Erythroblast (primary cell): ENCODE results near the gene CNKSR1.

Source experiments
- GATA1 ChIP-seq: IDR thresholded peaks from 2 replicates; pipeline ENCODE4 v1.6.1; 2011; ENCODE audit warnings: low read depth, mild to moderate bottlenecking, control low read depth, low read length, moderate library complexity
- POLR2A ChIP-seq: IDR thresholded peaks from 2 replicates; pipeline ENCODE4 v1.6.1; 2011; ENCODE audit warnings: mild to moderate bottlenecking, low read length

DNA sequence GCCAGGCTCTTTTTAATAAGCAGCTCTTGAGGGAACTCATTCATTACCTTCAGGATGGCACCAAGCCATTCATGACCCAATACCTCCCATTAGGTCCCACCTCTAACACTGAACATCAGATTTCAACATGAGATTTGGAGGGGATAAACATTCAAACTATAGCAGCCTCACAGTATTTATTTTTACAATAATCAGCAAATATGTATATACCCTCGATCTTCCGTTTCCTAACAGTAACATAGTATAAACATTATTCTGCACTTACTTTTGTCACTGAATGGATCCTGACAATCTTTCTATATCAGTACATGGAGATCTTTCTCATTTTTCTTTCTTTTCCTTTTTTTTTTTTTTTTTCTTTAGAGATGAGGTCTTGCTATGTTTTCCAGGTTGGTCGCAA, 18.5 kb downstream of the CNKSR1 start:
- TF ChIP-seq POLR2A (no peak), GATA1 (no peak)
